Endothelial cell (in vitro differentiated cells): ENCODE data around the gene ZNF318. TPM values are rescaled to one million over a fixed set of nuclear protein-coding genes. Genes with fewer than 3 reads are reported as not detected.
A peak's percentile ranks its signal among the peaks of the same experiment; 100 is the strongest.

Source experiments
- DNase-seq: peaks from one replicate; pipeline ENCODE4 v3.0.0; 2021; ENCODE audit warnings: low spot score
- H3K27ac Mint-ChIP-seq: one replicate; pipeline ENCODE4 v1.8.0; 2021; ENCODE audit warnings: mixed read lengths, inconsistent platforms; ENCODE audit not compliant: unreplicated experiment
- H3K27me3 Mint-ChIP-seq: one replicate; pipeline ENCODE4 v1.8.0; 2021; ENCODE audit warnings: mild to moderate bottlenecking, moderate library complexity, mixed read lengths, inconsistent platforms; ENCODE audit not compliant: unreplicated experiment
- H3K36me3 Mint-ChIP-seq: one replicate; pipeline ENCODE4 v1.8.0; 2021; ENCODE audit warnings: mild to moderate bottlenecking, low read depth, mixed read lengths, inconsistent platforms; ENCODE audit not compliant: unreplicated experiment
- H3K4me1 Mint-ChIP-seq: one replicate; pipeline ENCODE4 v1.8.0; 2021; ENCODE audit warnings: mild to moderate bottlenecking, mixed read lengths, inconsistent platforms; ENCODE audit not compliant: unreplicated experiment
- H3K4me3 Mint-ChIP-seq: one replicate; pipeline ENCODE4 v1.8.0; 2021; ENCODE audit warnings: mild to moderate bottlenecking, mixed read lengths, inconsistent platforms; ENCODE audit not compliant: unreplicated experiment
- H3K9me3 Mint-ChIP-seq: one replicate; pipeline ENCODE4 v1.8.0; 2021; ENCODE audit warnings: mixed read lengths, inconsistent platforms; ENCODE audit not compliant: unreplicated experiment
- total RNA-seq: library from RNA; stranded (reverse); fragmentation: NEBNext Ultra II Directional; extraction: Animal tissue kit (Norgen Biotek cat#: 25700); gene quantifications from one replicate; pipeline ENCODE4 v1.2.1, GENCODE V29; 2021; ENCODE audit not compliant: unreplicated experiment
- TF ChIP-seq, protein P1 (sequence below): fragments of 200-600 bp; sonication (generic); IDR thresholded peaks from one replicate; pipeline ENCODE4 v1.5.0; 2021; ENCODE audit warnings: antibody characterized with exemption; ENCODE audit not compliant: unreplicated experiment

Gene ZNF318
- total RNA-seq, 1 donor from 2014 or later, result 26.7 TPM

DNA sequence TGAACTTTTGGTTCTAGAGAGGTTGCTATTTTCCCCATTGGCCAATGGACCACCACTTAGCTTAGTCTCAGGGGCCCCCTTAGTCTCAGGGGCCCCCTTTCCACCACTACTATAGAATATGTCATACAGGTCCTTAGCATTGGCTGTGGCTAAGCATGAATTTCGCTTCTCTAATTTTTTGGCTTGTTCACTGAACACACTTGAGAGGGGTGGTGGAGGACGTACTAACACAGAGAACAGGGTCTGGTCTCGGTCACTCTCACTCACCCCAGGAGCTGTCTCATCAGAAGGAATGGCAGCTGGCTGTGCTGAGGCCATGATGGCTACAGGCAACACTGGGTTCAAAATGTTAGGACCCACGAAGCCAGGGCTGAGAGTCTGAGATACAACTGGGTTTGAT is 30.3 kb downstream of the ZNF318 start:
- no peak for DNase-seq
- Mint-ChIP-seq H3K27me3 (no peaks in the 10 kb centered on the region), H3K4me3 (no peak overlapping the region), H3K27ac (no peak overlapping the region), H3K4me1 (peaks cover 17% of the 10 kb centered on the region), H3K9me3 (no peaks in the 10 kb centered on the region), H3K36me3 (peaks cover 27% of the 10 kb centered on the region)
- TF ChIP-seq, protein P1, sequence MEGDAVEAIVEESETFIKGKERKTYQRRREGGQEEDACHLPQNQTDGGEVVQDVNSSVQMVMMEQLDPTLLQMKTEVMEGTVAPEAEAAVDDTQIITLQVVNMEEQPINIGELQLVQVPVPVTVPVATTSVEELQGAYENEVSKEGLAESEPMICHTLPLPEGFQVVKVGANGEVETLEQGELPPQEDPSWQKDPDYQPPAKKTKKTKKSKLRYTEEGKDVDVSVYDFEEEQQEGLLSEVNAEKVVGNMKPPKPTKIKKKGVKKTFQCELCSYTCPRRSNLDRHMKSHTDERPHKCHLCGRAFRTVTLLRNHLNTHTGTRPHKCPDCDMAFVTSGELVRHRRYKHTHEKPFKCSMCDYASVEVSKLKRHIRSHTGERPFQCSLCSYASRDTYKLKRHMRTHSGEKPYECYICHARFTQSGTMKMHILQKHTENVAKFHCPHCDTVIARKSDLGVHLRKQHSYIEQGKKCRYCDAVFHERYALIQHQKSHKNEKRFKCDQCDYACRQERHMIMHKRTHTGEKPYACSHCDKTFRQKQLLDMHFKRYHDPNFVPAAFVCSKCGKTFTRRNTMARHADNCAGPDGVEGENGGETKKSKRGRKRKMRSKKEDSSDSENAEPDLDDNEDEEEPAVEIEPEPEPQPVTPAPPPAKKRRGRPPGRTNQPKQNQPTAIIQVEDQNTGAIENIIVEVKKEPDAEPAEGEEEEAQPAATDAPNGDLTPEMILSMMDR, result no peak

DNA sequence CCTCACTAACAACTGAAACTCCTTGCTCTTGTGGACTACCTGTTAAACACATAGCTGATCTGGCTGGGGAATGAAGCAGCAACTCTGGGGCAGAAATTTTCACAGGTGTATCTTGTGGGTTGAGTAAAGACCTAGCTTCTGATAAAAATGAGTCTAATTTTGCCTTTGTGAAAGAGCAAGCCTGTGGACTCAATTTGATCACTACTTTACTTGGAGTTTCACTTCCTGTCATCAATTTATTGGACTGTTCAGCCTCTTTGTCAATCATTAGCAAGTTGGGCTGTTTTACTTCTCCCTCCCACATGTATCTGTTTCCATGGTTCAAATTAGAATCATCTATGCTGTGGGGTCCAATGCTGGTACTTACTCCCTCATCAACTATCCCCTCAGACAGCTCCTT is 31.2 kb downstream of the ZNF318 start:
- Mint-ChIP-seq H3K4me1 (peaks cover 19% of the 10 kb centered on the region), H3K4me3 (no peak overlapping the region), H3K9me3 (no peaks in the 10 kb centered on the region), H3K36me3 (peaks cover 27% of the 10 kb centered on the region), H3K27ac (no peak overlapping the region), H3K27me3 (no peaks in the 10 kb centered on the region)
- TF ChIP-seq, protein P1, result no peak
- no peak for DNase-seq

DNA sequence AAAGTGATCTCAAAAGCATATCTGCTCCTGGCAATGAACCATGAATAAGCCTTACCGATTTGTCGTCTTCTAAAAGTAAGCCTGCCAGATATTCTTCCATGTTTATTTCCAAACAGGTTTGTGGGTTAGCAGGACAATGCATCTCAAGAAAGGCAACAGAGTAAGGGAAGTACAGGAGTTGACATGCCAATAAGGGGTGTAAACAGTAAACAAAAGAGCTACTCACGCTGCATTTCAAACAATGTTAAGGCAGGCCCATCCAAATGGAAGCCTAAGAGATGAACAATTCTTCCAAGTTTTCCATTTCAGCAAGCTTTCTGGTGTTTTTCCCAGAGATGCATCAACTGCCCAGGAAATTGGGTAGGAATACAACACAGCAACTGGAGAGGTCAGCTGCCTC is 33.1 kb downstream of the ZNF318 start:
- peaks cover 17% of the 10 kb centered on the region for H3K36me3 Mint-ChIP-seq
- no peak overlapping the region for H3K4me3 Mint-ChIP-seq
- H3K9me3 Mint-ChIP-seq, result no peaks in the 10 kb centered on the region
- peaks cover 1% of the 10 kb centered on the region for H3K27me3 Mint-ChIP-seq
- H3K4me1 Mint-ChIP-seq, result peaks cover 23% of the 10 kb centered on the region
- TF ChIP-seq, protein P1, result no peak
- no peak overlapping the region for H3K27ac Mint-ChIP-seq
- DNase-seq, result no peak

DNA sequence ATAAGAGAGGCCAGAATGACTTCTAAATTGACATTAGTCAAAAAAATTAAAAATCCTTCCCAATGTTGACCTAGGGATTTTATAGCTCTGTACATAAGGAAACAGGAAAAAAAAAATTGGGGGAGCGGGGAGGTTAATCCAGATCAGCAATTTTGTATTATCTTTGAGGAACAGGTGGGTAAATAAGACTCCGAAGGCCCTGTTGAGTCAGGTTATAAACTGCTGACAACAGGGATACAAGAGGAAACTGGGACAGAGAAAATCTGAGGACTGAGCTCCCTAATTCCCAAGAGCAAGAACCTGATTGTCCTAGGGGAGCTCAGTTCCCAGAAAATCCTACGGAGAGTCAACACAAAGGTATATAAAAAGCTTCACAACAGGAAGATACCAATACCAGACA is 34.0 kb downstream of the ZNF318 start:
- TF ChIP-seq, protein P1, result no peak
- Mint-ChIP-seq H3K27ac (no peak overlapping the region), H3K36me3 (peaks cover 12% of the 10 kb centered on the region), H3K4me3 (no peak overlapping the region), H3K4me1 (peaks cover 27% of the 10 kb centered on the region), H3K9me3 (no peaks in the 10 kb centered on the region), H3K27me3 (peaks cover 1% of the 10 kb centered on the region)
- DNase-seq, result no peak

DNA sequence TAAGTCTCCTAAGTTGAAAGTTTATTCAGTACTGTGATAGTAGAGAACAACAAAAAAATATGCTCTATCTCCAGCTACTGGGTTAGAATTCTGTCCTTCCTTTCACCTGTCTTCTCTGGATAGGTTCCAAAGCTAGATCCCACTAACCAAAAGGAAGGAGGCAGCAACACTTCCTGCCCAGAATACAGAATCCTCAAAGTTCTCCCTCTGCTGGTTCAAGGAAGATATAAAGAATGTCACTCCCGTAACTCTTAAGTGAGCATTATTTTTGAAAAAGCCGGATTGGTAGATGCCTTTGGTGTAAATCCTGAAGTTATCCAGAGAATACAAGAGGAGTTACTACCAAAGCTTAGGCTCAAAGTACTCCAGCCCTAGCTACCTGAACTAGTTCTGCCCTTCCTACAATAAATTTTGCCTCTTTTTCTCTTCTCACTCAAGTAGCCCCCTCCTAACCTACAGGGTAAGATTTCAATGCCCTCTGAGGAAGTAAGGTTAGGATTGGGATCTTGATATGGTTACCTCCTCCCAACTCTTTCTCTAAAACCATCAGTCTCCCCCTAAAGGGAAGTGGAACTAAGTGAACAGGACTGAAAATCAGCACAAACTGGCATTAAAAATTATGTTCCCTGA is 34.9 kb downstream of the ZNF318 start:
- Mint-ChIP-seq H3K36me3 (peaks cover 6% of the 10 kb centered on the region), H3K9me3 (no peaks in the 10 kb centered on the region), H3K27me3 (peaks cover 1% of the 10 kb centered on the region), H3K4me3 (no peak overlapping the region), H3K27ac (peak overlapping the region; percentile 50), H3K4me1 (peaks cover 27% of the 10 kb centered on the region)
- peak; percentile 31 for DNase-seq
- TF ChIP-seq, protein P1, result peak; percentile 59
